GM18907 (cell line): ENCODE data around the gene C1QTNF1.

ENCODE experiments used
- ATAC-seq: cut with Tn5 transposase; IDR thresholded peaks from one replicate; pipeline ENCODE4 v1.9.1; 2021; ENCODE audit warnings: mild to moderate bottlenecking, moderate library complexity; ENCODE audit not compliant: unreplicated experiment

Gene C1QTNF1

DNA sequence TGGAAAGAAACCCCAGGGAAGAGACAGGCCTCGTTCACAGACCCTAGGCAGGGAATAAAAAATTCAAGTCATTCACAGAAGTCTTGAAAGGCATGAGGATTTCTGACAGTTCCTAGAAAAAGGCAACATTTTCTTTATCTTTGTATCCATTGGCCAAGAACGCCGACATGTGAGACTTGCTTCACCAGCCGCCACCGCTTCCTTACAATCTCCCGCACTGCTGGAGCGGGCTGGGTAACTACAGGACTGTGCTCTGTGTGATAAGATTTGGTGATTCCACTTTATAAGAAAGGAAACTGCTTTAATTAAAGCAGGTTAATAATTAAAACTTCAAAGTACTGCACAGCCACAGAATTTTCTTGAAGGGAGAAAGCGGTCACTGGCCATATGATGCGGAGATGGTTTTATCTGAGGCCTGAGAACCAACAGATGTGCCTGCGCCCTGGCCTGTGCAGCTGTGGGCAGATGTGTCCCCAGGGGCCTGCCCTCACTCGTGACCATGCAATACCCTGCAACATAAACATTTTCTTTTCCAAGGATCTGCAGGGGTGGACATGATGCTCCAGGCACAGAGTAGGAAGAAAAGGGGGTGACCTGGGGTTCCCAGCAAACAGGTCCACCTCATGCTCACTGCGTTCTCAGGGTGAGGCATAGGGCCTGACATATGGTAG is 31.3 kb upstream of the C1QTNF1 start:
- no peak for ATAC-seq

DNA sequence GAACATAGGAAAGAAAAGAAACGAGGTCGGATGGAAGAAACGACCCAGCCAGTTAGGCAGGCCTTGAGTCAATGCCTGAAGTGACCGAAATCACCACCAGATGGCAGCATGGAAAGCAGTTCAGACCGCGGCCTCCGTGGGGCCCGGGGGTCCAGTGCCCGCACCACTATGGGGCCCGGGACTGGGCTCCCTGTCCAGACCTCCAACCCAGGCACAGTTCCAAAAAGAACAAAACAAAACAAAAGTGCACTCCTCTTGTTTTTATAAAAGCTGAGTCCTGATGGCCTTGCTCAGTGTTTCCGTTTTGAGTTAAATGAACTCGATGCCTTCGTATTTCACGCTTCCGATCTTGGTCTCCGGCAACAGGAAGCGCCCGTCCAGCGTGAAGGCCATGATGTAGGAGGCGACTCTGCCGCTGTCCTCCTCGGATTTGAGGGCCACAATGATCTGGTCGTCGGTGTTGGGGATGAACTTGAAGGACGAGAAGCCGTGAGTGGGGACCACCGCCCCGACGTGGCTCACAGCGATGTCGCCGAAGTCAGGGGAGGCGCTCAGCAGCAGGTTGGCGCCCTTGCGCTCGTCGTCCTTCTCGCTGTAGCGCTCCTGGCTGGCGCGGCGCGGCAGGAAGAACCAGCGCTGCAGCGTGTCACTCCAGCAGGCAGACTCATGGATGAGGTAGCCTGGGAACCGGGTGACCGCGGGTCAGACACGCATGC is 30.6 kb upstream of the C1QTNF1 start:
- no peak for ATAC-seq

GRCh38 chr17:78993981-78994671 is 29.8 kb upstream of the C1QTNF1 start:
- ATAC-seq = no peak

GRCh38 chr17:78995022-78995760 is 28.8 kb upstream of the C1QTNF1 start:
- ATAC-seq = no peak

- no peak for ATAC-seq
Observed at GRCh38 chr17:78995761-78996451, 28.1 kb upstream of the C1QTNF1 start.

- no peak for ATAC-seq
Observed at GRCh38 chr17:78996781-78997201, 27.2 kb upstream of the C1QTNF1 start.

- ATAC-seq = no peak
Observed at GRCh38 chr17:78997231-78997741, 26.7 kb upstream of the C1QTNF1 start.

GRCh38 chr17:78997881-78998280 is 26.1 kb upstream of the C1QTNF1 start:
- no peak for ATAC-seq

GRCh38 chr17:78998311-78999055 is 25.5 kb upstream of the C1QTNF1 start:
- no peak for ATAC-seq

DNA sequence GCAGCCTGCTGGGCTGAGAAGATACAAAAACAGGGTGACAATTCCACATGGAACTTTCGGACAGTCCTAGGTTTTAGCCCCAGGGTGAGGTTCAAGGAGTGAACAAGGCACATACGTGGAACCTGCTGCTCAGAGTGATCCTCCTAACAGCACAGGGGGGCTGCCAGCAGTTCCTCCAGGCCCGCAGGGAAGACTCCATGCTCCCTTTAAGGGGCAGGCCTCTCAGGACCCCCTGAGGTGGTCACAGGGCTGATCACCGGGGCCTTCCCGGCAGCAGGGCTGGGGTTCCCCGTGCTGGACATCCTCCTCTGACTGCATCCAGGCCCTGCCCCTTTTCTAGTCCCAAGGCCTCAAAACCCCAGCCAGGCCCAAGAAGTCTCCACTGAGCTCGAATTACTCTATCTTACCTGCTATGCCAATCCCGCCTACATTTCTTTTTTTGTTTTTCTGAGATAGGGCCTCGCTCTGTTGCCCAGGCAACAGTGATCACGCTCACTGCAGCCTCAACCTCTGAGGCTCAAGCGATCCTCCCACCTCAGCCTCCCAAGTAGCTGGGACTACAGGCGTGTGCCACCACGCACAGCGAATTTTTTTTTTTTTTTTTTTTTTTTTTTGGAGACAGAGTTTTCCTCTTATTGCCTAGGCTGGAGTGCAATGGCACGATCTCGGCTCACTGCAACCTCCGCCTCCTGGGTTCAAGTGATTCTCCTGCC is 24.8 kb upstream of the C1QTNF1 start:
- no peak for ATAC-seq

DNA sequence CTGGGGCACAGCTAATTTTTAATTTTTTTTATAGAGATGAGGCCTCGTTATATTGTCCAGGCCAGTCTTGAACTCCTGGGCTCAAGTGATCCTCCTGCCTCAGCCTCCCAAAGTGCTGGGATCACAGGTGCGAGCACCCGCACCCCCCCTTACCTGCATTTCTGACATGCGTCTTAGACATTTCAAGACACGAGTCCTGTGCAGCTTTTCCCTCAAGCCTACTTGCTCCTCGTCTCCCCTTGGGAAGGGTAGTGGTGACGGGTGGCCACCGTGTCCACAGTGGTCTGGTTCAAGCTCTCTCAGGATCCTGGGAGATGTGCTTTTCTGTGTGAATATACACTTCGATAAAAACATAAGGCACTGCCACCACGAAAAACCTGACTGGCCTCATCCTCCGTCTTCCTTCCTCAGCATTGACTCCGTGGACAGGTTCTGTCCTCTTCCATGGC is 24.0 kb upstream of the C1QTNF1 start:
- ATAC-seq = no peak

DNA sequence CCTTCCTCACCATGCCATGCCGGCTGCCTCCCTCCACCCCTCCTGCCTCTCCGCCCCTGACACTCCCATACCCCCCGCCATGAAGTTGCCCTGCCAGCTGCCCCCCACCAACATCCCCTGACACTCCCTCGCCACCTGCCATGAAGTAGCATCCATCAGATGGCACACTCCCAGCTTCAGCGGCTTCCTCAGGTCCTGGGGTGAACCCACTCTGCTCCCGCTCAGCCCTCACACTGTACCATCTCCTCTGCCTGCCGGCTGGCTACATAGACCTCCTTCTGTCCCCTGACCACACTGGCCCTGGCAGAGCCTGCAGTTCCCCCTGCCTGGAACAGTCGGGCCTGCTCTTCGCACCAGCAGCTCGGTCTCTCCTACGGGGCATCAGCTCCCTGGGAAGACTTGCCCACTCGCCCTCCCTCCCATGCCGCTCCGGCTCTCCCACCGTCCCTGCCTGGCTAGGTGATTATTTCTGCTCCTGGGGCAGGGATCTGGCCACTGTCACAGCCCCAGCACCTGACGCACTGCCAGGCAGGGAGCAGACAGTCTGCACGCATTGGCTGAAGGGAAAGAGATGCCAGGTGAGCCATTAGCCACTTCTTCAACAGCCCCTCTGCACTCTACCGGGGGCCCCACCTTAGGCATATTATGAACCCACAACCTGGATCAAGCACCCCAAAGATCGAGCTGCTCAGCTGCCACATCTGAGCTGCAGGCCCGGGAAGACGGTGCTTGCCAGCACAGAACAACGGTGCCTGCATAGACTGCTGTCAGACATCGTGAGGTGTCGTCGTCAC is 23.4 kb upstream of the C1QTNF1 start:
- no peak for ATAC-seq

DNA sequence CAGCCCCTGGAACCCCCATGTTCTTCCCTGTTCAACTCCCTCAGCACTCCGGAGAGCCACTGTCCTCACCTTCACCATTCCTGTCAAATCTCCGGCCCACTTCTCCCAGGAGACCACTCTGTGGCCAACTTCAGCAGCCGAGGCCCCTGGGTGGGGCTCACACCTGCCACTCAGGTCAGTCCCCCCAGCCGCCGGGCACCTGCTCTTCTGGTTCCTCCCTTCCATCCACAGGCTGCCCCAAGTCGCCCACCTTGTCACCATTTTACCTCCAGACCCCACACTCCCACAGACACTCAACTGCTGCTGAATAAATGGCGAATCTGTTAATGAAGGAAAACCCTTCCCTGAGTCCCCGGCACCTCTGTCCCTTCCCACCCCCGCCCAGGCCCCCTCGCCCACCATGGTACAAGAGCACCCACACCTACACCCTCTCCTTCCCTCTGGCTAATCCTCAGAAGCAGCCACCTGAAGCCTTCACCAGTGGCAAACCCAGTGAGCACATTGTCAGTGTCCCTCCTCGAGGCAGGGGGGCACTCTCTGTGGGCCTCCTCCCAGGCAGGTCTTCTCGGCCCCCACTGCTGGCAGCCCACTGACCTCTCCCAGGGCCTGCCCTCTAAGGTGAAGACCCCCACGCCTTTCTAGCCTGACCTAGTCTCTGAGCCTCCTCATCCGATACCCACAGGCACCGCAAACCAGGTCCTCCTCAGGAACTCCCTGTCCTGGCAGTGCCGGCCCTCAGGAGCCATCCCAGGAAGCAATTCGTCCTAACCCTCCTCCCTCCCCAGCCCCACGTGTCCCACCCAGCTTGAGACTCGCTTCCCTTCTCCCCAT is 22.6 kb upstream of the C1QTNF1 start:
- no peak for ATAC-seq

DNA sequence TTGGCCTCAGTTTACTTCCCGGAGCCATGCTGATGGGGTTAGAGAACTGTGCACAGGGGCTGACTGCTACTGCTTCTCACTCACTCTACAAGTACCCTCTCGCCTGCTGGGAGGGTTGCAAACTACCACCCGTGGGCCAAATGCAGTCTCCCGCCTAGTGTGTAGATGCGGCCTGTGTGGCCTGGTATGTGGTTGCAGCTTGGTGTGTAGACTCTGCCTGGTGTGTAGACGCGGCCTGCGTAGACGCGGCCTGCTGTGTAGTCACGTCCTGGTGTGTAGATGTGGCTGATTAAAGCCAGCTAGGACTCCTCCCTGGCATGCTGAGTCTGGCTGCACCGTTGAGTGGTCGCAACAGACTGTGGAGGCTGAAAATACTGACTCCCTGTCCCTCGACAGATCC is 21.7 kb upstream of the C1QTNF1 start:
- no peak for ATAC-seq

DNA sequence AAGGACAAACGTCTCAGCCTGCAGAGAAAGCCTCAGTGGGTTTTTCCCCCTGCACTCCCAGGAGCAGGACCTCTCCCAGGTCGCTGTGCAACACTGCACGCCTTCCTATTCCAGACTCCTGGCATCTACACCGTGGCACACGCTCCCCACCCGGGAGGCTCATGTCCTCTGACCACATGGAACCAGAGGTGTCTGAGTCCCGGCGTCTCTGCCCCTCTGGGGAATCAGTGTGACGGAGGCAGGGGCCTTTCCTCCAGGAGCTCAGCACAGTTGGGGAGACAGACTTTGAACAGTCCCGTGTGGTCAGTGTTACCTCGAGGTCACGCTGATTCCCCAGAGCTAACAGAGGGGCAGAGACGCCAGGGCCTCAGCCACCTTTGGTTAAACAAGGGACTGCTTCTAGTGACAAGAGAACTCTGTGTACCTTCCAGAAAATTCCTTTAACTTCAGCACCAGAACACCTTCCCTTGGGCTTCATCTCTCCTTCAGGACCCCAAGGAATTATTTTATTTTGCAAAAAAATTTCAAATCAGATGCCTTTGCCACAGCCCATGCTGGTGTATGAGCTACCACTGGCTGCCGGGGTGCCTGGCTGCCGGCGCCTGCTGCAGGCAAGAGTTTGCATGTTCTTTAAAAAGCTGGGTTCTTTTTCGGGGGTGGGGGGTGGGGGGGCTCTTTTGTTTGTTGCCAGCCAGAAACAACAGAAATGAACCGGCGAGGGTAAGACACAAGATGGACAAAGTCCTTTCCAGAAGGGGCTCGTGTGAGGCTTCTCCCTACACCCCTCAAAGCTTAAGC is 21.0 kb upstream of the C1QTNF1 start:
- ATAC-seq = no peak

DNA sequence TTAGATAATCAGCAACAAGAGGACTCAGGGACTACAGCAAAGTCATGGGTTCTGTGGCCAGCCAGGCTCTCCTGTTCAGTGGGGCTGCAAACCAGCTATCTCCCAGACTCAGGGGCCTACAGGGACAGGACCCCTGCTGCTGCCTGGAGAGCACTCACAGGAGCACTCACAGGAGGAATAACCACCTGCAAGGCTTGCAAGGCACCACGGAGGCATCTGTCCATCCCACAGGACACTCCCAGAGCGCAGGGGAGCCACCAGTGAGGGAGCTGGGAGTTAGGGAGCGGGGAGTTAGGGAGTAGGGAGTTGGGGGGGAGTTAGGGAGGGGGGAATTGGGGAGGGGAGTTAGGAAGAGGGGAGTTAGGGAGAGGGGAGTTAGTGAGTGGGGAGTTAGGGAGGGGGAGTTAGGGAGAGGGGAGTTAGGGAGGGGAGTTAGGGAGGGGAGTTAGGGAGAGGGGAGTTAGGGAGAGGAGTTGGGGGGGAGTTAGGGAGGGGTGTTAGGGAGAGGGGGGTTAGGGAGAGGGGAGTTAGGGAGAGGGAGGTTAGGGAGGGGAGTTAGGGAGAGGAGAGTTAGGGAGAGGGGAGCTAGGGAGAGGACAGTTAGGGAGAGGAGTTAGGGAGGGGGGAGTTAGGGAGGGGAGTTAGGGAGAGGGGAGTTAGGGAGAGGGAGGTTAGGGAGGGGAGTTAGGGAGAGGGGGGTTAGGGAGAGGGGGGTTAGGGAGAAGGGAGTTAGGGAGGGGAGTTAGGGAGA is 20.1 kb upstream of the C1QTNF1 start:
- ATAC-seq = no peak
